NCI-H345 treated with DMSO at 0.1 percent for 48 hours (cell line): ENCODE results near the gene NR1D2.
"Not testable (repeated sequence)": the region's sequence is repeated elsewhere in the genome, so short reads cannot be mapped to it uniquely, and the experiment has no call there.

Experiments
- DNase-seq: peaks from one replicate; lab custom pipeline; 2025; ENCODE audit not compliant: unreplicated experiment; lab: John Stamatoyannopoulos, UW

The NR1D2 gene

GRCh38 chr3:24002129-24002528, 57.0 kb downstream of the NR1D2 start:
- DNase-seq, result no peak

GRCh38 chr3:24003466-24003865, 58.4 kb downstream of the NR1D2 start:
- DNase-seq, result no peak

GRCh38 chr3:24004171-24004938, 59.3 kb downstream of the NR1D2 start:
- DNase-seq, result no peak

- DNase-seq, result no peak
These were observed 60.6 kb downstream of the NR1D2 start for GRCh38 chr3:24005669-24006068.

GRCh38 chr3:24010834-24011233, 65.7 kb downstream of the NR1D2 start:
- DNase-seq, result not testable (repeated sequence)

- DNase-seq, result no peak
These were observed 67.6 kb downstream of the NR1D2 start for GRCh38 chr3:24012589-24013269.

GRCh38 chr3:24017305-24017704, 72.2 kb downstream of the NR1D2 start:
- DNase-seq, result no peak

GRCh38 chr3:24018784-24019570, 73.9 kb downstream of the NR1D2 start:
- DNase-seq, result no peak

GRCh38 chr3:24019585-24019984, 74.5 kb downstream of the NR1D2 start:
- no peak for DNase-seq

- DNase-seq, result no peak
These were observed 75.1 kb downstream of the NR1D2 start for GRCh38 chr3:24020036-24020691.

- DNase-seq, result no peak
These were observed 78.1 kb downstream of the NR1D2 start for GRCh38 chr3:24023197-24023596.

GRCh38 chr3:24025805-24026204, 80.7 kb downstream of the NR1D2 start:
- no peak for DNase-seq

GRCh38 chr3:24026665-24027064, 81.6 kb downstream of the NR1D2 start:
- DNase-seq, result not testable (repeated sequence)

GRCh38 chr3:24027946-24028345, 82.9 kb downstream of the NR1D2 start:
- no peak for DNase-seq
